Measurements from ENCODE around the gene KLHL40.

Gene KLHL40

DNA sequence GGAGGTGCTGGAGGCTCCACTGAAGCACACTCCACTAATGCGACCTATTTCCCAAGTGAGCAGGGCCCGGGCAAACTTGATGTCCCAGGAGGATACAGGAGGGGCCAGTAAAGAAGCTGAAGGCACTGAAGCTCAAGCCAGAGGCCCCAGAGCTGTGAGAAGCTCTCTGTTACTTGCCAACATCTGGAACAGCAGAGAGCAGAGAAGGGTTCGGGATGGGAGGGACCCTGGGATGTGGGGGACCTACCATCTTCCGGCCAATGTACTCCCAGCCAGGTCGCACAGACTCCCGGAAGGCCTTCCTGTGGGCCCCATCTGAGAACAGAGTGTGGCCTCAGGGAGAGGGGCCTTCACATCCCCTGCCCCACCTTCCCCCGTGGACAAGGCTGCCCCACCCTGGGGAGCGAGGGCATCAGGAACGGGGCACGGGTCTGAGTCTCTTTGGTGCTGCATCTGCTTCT is 14.2 kb downstream of the KLHL40 start:
- Histone ChIP-seq H3K4me1 (ENCODE audit: control insufficient read depth, insufficient read depth, low read length, unreplicated experiment) (no peaks in the 10 kb centered on the region), H3K27ac (ENCODE audit: low read depth, low read length) (no peak overlapping the region), H3K79me2 (ENCODE audit: control insufficient read depth, insufficient read depth, low read length, unreplicated experiment) (no peaks in the 10 kb centered on the region), H2AFZ (ENCODE audit: low read length, unreplicated experiment) (no peak overlapping the region), H3K36me3 (ENCODE audit: insufficient read depth, low read length) (no peaks in the 10 kb centered on the region), H3K27me3 (ENCODE audit: insufficient read depth, low read length) (peaks cover 13% of the 10 kb centered on the region), H3K4me3 (ENCODE audit: low read depth, low read length) (no peak overlapping the region)

DNA sequence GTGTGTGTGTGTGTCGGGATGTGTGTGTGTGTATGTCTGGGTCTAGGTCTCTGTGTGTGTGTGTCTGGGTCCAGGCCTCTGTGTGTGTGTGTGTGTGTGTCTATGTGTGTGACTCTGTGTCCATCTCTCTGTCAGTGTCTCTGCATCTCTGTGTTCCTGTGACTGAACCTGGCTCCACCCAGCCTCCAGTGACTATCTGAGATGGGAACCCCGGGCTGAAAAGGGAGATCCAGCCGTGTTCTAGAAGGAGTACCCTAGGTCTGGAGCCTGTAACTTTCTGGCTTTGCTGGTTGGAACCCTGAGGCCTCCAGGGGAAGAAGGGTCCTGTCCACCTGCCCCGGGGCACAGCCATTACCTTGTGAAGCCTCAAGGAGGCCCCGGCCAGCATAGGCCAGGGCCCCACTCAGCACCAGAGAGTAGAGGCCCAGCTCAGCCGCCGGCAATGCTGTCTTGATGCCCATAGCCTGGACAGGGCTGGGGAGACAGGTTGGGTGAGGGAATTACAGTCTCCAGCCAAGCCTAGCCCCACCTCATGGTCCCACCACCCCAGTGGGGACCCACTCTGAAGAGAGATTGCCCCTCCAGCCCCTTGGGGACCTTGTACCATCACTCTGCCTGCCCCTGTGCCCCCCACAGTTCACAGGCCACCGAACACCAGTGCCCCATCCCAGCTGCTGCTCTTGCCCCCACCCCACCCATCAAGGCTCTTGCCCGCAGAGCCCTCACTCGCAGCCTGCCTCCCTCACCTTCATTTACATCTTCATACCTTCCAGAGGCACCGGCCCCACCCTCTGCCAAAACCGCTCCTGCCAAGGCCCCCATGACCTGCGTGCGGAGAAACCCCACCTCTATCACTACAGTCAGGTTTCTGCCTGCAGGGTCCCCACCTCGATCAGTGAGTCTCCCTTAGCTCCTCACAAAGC is 15.3 kb downstream of the KLHL40 start:
- H3K27me3 ChIP-seq (ENCODE audit: insufficient read depth, low read length), result peaks cover 12% of the 10 kb centered on the region
- no peak overlapping the region for H3K4me3 ChIP-seq (ENCODE audit: low read depth, low read length)
- no peak overlapping the region for H3K27ac ChIP-seq (ENCODE audit: low read depth, low read length)
- H2AFZ ChIP-seq (ENCODE audit: low read length, unreplicated experiment), result no peak overlapping the region
- no peaks in the 10 kb centered on the region for H3K36me3 ChIP-seq (ENCODE audit: insufficient read depth, low read length)
- no peaks in the 10 kb centered on the region for H3K4me1 ChIP-seq (ENCODE audit: control insufficient read depth, insufficient read depth, low read length, unreplicated experiment)
- no peaks in the 10 kb centered on the region for H3K79me2 ChIP-seq (ENCODE audit: control insufficient read depth, insufficient read depth, low read length, unreplicated experiment)

DNA sequence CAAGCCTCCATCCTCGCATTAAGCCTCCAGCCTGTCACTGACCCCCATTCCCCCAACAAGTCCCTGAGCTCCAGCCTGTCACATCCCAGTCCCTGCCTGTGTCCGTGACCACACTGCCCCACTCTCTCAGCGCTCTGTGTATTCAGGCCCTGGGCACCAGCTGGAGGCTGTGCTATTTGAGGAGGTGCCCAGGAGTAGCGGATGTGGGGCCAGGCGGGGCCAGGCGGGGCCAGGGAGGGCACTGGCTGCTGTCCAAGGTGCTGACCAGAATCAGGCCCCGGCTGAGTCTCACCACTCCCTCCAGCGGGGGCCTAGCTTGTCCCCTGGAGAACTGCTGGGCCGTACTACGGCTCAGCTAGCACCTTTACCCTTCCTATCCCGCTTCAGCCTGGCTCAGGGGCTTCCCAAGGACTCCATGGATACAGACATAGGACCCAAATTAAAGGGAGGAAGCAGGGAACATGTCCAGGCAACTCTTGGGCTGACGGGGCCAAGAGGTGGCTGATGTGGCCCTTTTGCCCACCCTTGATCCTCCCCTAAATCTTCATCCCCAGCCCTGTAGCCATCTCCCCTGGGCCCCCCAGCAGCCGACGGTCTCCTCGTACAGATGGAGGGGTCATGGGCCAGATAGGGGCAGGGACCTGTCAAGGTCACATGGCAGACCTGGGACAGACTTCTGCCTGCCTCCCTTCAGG is 16.2 kb downstream of the KLHL40 start:
- H3K36me3 ChIP-seq (ENCODE audit: insufficient read depth, low read length), result no peaks in the 10 kb centered on the region
- no peaks in the 10 kb centered on the region for H3K79me2 ChIP-seq (ENCODE audit: control insufficient read depth, insufficient read depth, low read length, unreplicated experiment)
- H3K27ac ChIP-seq (ENCODE audit: low read depth, low read length), result no peak overlapping the region
- H3K4me3 ChIP-seq (ENCODE audit: low read depth, low read length), result no peak overlapping the region
- H3K4me1 ChIP-seq (ENCODE audit: control insufficient read depth, insufficient read depth, low read length, unreplicated experiment), result no peaks in the 10 kb centered on the region
- H2AFZ ChIP-seq (ENCODE audit: low read length, unreplicated experiment), result no peak overlapping the region
- H3K27me3 ChIP-seq (ENCODE audit: insufficient read depth, low read length), result peaks cover 3% of the 10 kb centered on the region

DNA sequence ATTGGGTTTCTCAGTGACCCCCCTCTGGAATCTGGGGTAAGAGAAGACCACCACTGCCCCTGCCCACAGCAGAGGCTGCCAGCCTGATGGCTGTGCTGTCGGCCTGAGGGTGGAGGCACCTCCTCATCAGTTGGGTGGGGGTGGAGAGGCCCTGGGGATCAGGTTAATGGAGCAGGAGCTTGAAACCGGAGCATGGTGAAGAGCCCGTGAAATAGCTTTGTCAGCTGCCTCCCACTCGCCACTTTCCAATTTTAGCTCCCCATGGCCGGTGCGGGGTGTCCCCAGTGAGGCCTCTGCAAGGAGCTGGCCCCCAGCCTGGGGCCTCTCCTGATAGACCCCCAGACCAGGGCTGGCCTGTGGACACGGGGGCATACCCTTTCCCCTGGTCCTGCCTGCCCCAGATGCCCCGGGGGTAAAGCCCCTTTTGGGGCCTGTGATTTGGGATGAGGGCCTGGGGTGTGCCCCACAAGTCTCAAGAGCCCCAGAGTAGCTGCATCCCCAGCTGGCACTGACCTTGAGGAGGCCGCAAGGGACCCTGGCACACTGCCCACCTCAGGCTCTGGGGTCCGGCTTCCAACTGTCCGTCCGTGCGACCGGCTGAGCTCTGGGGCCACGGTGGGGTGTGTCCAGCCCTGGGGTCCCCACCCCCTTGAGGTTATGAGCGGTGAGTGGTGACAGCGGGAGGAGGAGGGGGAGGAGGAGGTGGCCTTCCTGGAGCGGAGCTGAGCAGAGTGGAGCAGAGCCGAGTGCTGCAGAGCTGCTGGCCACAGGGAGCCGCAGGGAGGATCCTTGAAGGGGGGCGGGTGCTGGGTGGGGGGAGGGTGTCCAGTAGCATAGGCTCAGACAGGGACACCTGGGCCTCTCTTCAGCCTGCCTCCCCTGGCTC is 17.0 kb downstream of the KLHL40 start, which contains the start of gene HHATL:
HHATL (minus strand) TSS at position 733 of the 886 bp plus-strand sequence. CDS start 1,972 bp downstream, outside the sequence.
- no peaks in the 10 kb centered on the region for H3K4me1 ChIP-seq (ENCODE audit: control insufficient read depth, insufficient read depth, low read length, unreplicated experiment)
- no peak within 1 kb of the TSS for H3K4me3 ChIP-seq (ENCODE audit: low read depth, low read length)
- H3K79me2 ChIP-seq (ENCODE audit: control insufficient read depth, insufficient read depth, low read length, unreplicated experiment), result no peaks in the 10 kb centered on the region
- no peaks in the 10 kb centered on the region; the same call in 1 of the 2 replicates for H3K27me3 ChIP-seq (ENCODE audit: insufficient read depth, low read length)
- H3K27ac ChIP-seq (ENCODE audit: low read depth, low read length), result no peak within 1 kb of the TSS
- no peaks in the 10 kb centered on the region for H3K36me3 ChIP-seq (ENCODE audit: insufficient read depth, low read length)
- no peak within 1 kb of the TSS for H2AFZ ChIP-seq (ENCODE audit: low read length, unreplicated experiment)

DNA sequence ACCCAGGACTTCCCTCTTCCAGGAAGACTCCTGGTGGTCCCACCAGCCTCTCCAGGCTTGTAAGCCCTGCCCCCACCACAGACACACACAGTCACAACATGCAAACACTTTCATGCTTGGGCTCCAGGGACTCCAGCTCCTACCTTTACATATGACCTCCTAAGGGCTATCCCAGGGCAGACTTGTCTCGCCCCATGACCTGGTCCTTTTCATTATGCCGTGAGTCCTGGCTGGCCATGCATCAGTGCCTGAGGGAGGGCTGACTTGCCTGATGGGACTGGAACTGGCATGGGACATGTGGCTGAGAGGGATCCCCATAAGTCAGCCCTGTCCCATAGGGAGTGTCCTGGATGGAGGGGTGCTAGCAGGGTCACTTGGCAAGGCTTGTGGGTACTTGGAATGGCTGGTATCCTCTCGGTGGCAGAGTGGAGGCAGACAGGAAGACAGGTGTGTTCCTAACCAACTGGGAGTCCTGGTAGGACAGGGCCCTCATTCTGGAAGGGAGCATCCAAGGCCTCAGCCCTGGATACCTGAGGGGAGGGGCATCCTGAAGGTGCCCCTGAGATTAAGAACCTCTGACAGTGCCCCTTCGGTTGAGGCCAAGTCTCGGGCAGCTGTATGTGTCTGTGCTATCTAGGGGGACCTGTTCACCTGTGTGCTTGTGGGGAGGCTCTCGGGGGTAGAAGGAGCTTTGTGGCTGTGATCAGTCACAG is 17.8 kb downstream of the KLHL40 start:
- H3K27ac ChIP-seq (ENCODE audit: low read depth, low read length), result no peak overlapping the region
- no peak overlapping the region for H3K4me3 ChIP-seq (ENCODE audit: low read depth, low read length)
- no peak overlapping the region for H2AFZ ChIP-seq (ENCODE audit: low read length, unreplicated experiment)
- H3K4me1 ChIP-seq (ENCODE audit: control insufficient read depth, insufficient read depth, low read length, unreplicated experiment), result no peaks in the 10 kb centered on the region
- no peaks in the 10 kb centered on the region; the same call in 1 of the 2 replicates for H3K27me3 ChIP-seq (ENCODE audit: insufficient read depth, low read length)
- no peaks in the 10 kb centered on the region for H3K79me2 ChIP-seq (ENCODE audit: control insufficient read depth, insufficient read depth, low read length, unreplicated experiment)
- no peaks in the 10 kb centered on the region for H3K36me3 ChIP-seq (ENCODE audit: insufficient read depth, low read length)

DNA sequence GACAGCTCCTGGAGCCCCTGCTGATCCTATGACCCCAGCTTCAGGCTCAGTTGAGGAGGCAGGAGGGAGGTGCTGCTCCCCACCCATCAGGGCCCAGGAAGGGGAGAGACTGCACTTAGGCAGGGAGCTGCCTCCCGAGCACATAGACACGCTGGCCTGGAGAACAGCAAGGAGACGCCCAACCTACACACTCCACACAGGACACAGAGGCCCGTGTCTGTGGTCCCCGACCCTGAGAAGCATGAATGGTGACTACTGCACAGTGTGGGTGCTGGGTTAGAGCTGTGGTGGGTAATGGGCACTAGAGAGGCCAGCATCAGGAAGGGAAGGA is 18.3 kb downstream of the KLHL40 start:
- Histone ChIP-seq H3K4me1 (ENCODE audit: control insufficient read depth, insufficient read depth, low read length, unreplicated experiment) (no peaks in the 10 kb centered on the region), H3K79me2 (ENCODE audit: control insufficient read depth, insufficient read depth, low read length, unreplicated experiment) (no peaks in the 10 kb centered on the region), H2AFZ (ENCODE audit: low read length, unreplicated experiment) (no peak overlapping the region), H3K27me3 (ENCODE audit: insufficient read depth, low read length) (no peaks in the 10 kb centered on the region; the same call in 1 of the 2 replicates), H3K36me3 (ENCODE audit: insufficient read depth, low read length) (no peaks in the 10 kb centered on the region), H3K27ac (ENCODE audit: low read depth, low read length) (no peak overlapping the region), H3K4me3 (ENCODE audit: low read depth, low read length) (no peak overlapping the region)

DNA sequence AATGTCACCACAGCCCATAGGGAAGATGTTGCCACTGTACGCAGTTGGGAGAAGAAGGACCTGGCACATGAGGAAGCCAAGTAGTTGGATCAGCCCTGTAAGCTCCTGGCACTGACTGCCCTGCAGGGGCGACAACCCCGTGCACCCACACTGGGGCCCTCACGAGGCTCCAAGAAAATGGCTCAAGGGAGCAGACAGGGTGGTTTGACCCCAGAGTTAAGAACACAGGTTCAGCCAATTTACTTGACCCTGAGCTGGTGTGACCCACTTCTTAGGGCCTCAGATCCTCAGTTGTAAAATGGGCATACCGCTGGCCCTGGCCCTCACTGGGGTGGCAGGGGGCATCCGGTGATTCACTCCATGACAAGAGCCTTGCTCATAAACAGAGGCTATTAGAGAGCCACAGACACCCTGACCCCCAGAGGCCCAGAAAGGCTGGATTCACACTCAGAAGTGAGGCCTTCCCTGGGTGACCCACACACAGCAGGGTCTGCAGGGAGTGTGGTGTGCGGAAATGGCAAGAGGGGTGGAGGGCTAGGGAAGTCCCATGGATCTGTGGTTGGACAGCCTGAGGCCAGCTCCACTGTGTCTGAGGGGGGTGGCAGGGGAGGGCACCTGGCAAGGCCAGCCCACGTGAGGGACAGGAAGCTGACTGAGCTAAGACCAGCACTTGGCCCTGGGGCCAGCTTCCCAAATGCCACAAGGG is 19.0 kb downstream of the KLHL40 start:
- Histone ChIP-seq H3K4me1 (ENCODE audit: control insufficient read depth, insufficient read depth, low read length, unreplicated experiment) (no peaks in the 10 kb centered on the region), H3K27ac (ENCODE audit: low read depth, low read length) (no peak overlapping the region), H2AFZ (ENCODE audit: low read length, unreplicated experiment) (no peak overlapping the region), H3K4me3 (ENCODE audit: low read depth, low read length) (no peak overlapping the region), H3K36me3 (ENCODE audit: insufficient read depth, low read length) (no peaks in the 10 kb centered on the region), H3K79me2 (ENCODE audit: control insufficient read depth, insufficient read depth, low read length, unreplicated experiment) (no peaks in the 10 kb centered on the region), H3K27me3 (ENCODE audit: insufficient read depth, low read length) (no peaks in the 10 kb centered on the region; the same call in 1 of the 2 replicates)

DNA sequence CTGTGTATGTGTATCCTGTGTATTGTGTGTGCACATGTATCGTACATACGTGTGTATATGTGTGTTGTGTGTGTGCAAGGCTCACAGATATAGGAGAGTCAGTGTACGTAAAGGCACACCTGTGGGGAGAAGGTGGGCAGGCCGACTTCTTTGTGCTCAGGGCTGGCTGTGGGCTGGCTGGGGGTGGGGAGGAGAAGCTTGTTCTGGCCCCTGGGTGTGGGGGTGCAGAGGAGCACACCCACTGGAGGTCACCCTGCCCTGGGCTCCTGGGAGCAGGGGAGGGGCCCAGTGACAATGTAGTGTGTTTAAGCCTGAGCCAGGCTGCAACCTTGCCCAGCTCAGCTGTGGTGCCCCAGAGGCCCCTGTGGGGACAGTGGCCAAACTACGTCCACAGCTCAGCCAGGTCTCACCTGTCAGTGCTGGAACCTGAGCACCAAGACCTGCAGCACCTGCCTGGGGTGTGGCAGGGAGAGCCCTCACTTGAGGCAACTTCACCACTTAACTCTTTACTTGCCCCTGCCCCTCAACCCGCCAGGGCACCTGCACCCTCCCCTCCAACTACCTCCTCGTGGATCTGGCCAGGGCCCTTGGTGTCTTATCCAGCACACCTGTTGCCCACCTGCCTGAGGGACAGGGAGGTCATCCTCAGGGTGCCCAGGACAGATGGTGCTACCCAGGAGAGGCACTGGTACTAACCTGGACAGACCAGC is 19.9 kb downstream of the KLHL40 start:
- Histone ChIP-seq H3K79me2 (ENCODE audit: control insufficient read depth, insufficient read depth, low read length, unreplicated experiment) (no peaks in the 10 kb centered on the region), H3K27me3 (ENCODE audit: insufficient read depth, low read length) (no peaks in the 10 kb centered on the region; the same call in 1 of the 2 replicates), H2AFZ (ENCODE audit: low read length, unreplicated experiment) (no peak overlapping the region), H3K27ac (ENCODE audit: low read depth, low read length) (no peak overlapping the region), H3K4me1 (ENCODE audit: control insufficient read depth, insufficient read depth, low read length, unreplicated experiment) (no peaks in the 10 kb centered on the region), H3K36me3 (ENCODE audit: insufficient read depth, low read length) (no peaks in the 10 kb centered on the region), H3K4me3 (ENCODE audit: low read depth, low read length) (no peak overlapping the region)

DNA sequence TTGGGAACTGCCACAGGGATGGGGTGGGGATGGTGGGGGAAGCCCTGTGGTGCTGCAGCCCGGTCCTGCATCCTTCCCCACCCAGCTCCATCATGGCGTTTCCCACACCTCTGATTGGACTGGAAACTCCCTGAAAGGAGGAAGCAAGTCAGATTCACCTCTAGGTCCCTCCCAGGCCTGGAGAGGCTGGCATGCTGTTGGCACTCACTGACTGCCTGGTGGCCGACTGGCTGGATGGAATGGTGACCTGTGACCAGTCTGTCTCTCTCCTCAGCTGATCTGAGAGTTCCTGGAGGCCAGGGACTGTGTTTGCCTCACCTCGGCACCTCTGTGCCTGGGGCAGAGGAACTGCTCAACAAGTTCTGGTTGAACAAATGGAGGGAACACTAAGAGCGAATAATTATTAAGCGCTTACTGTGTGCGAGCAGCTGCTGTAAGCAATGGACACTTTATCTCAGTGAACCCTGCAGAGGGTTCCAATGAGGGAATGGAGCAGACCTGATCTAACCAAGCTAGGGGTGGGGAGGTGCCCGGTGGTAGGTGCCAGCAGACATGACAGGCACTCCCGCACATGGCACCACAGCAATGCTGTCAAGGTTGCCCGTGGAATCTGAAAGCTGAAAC is 20.7 kb downstream of the KLHL40 start:
- H3K4me3 ChIP-seq (ENCODE audit: low read depth, low read length), result no peak overlapping the region

More for the DNA sequence above, 20.7 kb downstream of the KLHL40 start:
- Histone ChIP-seq H3K27me3 (ENCODE audit: insufficient read depth, low read length) (peaks cover under 1% of the 10 kb centered on the region; the same call in 1 of the 2 replicates), H3K79me2 (ENCODE audit: control insufficient read depth, insufficient read depth, low read length, unreplicated experiment) (no peaks in the 10 kb centered on the region), H2AFZ (ENCODE audit: low read length, unreplicated experiment) (no peak overlapping the region), H3K36me3 (ENCODE audit: insufficient read depth, low read length) (no peaks in the 10 kb centered on the region), H3K4me1 (ENCODE audit: control insufficient read depth, insufficient read depth, low read length, unreplicated experiment) (no peaks in the 10 kb centered on the region), H3K27ac (ENCODE audit: low read depth, low read length) (no peak overlapping the region)
